Esophagus squamous epithelium (tissue), 5 donors: ENCODE data around the gene CLDN4. TPM values are rescaled to one million over a fixed set of nuclear protein-coding genes. Genes with fewer than 3 reads are reported as not detected.
A peak's percentile ranks its signal among the peaks of the same experiment; 100 is the strongest.

Experiments used
- DNase-seq: peaks from one replicate; lab custom pipeline; 2025; lab: John Stamatoyannopoulos, UW
- H3K27ac ChIP-seq, 4 donors: fragments of 200-600 bp; sonication (generic); one replicate each; pipeline ENCODE4 v1.5.1; 2016 to 2019; ENCODE audit warnings: mild to moderate bottlenecking in 1 of 4
- H3K27me3 ChIP-seq, 4 donors: fragments of 200-600 bp; sonication (generic); 1 replicate in 3 of 4; 2 replicates in 1 of 4; pipeline versions ENCODE4 v1.5.1 to v1.6.0; 2017 to 2021; ENCODE audit warnings: antibody characterized with exemption in 1 of 4
- H3K36me3 ChIP-seq, 3 donors: fragments of 200-600 bp; sonication (generic); one replicate each; pipeline ENCODE4 v1.5.1; 2016 to 2019
- H3K4me1 ChIP-seq, 3 donors: fragments of 200-600 bp; sonication (generic); one replicate each; pipeline ENCODE4 v1.5.1; 2017 to 2019
- H3K4me3 ChIP-seq, 4 donors: fragments of 200-600 bp; sonication (generic); 1 replicate in 3 of 4; 2 replicates in 1 of 4; pipeline ENCODE4 v1.5.1; 2016 to 2019; ENCODE audit warnings: mild to moderate bottlenecking in 2 of 4, moderate library complexity in 1 of 4
- H3K9me3 ChIP-seq, 3 donors: fragments of 200-600 bp; sonication (generic); one replicate each; pipeline ENCODE4 v1.5.1; 2016 to 2019
- CTCF ChIP-seq, 6 experiments: fragments of 450-650 bp in 4 of 6; fragments of 200-600 bp in 2 of 6; sonication (generic) in 2 of 6; IDR thresholded peaks; one replicate each; pipeline ENCODE4 v1.5.1; 2016 to 2019; ENCODE audit warnings: antibody characterized with exemption in 6 of 6, mild to moderate bottlenecking in 4 of 6, moderate library complexity in 4 of 6
- POLR2A ChIP-seq, 4 donors: fragments of 450-650 bp; IDR thresholded peaks; one replicate each; pipeline ENCODE4 v1.6.1; 2017; ENCODE audit warnings: antibody characterized with exemption in 4 of 4, mild to moderate bottlenecking in 4 of 4, moderate library complexity in 3 of 4
- WGBS, 2 donors: methylation state at CpG; one replicate each; pipeline ENCODE4 v1.1.5; 2018; 5-methylcytosine and 5-hydroxymethylcytosine counted together
- intact Hi-C: fragments of 100-400 bp; cut with DNase I; formaldehyde crosslinking; loops from one replicate; pipeline ENCODE4 v1.15.0; 2022
- total RNA-seq, 4 donors: library from RNA; depleted of rRNA; stranded (reverse); fragments of >200 nt; gene quantifications; one replicate each; pipeline ENCODE4 v1.1.0, GENCODE V29; 2016
- donor health status: DM: yes; HTN: yes; CAD: no.

Gene CLDN4
- total RNA-seq, 4 donors from 2014 or later, result 99.4 to 436 (median 200) TPM

- WGBS, 2 donors, result no CpG with 5 or more reads among the region's 20 CpGs
- Histone ChIP-seq H3K27ac (peak overlapping the region in 2 of 4 donors; percentile 52 to 58), H3K36me3 (no peaks in the 10 kb centered on the region), H3K4me3 (no peak overlapping the region), H3K27me3 (no peaks in the 10 kb centered on the region), H3K9me3 (no peaks in the 10 kb centered on the region), H3K4me1 (peaks cover 8 to 39% (median 27%) of the 10 kb centered on the region in 3 donors)
- no peak for DNase-seq
- intact Hi-C loops, result no loop called here
- TF ChIP-seq POLR2A (IDR thresholded peaks at IDR 0.05) (no peak), CTCF (IDR thresholded peaks at IDR 0.05) (no peak)
These were observed 40.6 kb downstream of the CLDN4 start for GRCh38 chr7:73871163-73872011.

GRCh38 chr7:73872056-73872908 is 41.5 kb downstream of the CLDN4 start:
- H3K4me3 ChIP-seq, result no peak overlapping the region
- no peak for DNase-seq
- intact Hi-C loops, result no loop called here
- 74 to 75% methylated on average over 3 to 6 of the region's 13 CpGs for WGBS, 2 donors
- no peaks in the 10 kb centered on the region for H3K36me3 ChIP-seq
- peaks cover 8 to 39% (median 27%) of the 10 kb centered on the region in 3 donors for H3K4me1 ChIP-seq
- H3K27ac ChIP-seq, result peak overlapping the region in 2 of 4 donors; percentile 52 to 58
- H3K9me3 ChIP-seq, result no peaks in the 10 kb centered on the region
- TF ChIP-seq POLR2A (IDR thresholded peaks at IDR 0.05) (no peak), CTCF (IDR thresholded peaks at IDR 0.05) (no peak)
- peaks cover 0 to 4% (median 0%) of the 10 kb centered on the region in 4 donors for H3K27me3 ChIP-seq

- 100% methylated on average over 1 to 3 of the region's 8 CpGs for WGBS, 2 donors
- Histone ChIP-seq H3K36me3 (no peaks in the 10 kb centered on the region), H3K4me1 (peaks cover 12 to 38% (median 35%) of the 10 kb centered on the region in 3 donors), H3K27me3 (peaks cover 0 to 29% (median 0%) of the 10 kb centered on the region in 4 donors), H3K9me3 (no peaks in the 10 kb centered on the region), H3K27ac (no peak overlapping the region), H3K4me3 (no peak overlapping the region)
- intact Hi-C loops, result no loop called here
- DNase-seq, result no peak
- TF ChIP-seq CTCF (IDR thresholded peaks at IDR 0.05) (no peak), POLR2A (IDR thresholded peaks at IDR 0.05) (no peak)
These were observed 45.6 kb downstream of the CLDN4 start for GRCh38 chr7:73876361-73876760.

- TF ChIP-seq CTCF (IDR thresholded peaks at IDR 0.05), result no peak
- no peak for TF ChIP-seq POLR2A (IDR thresholded peaks at IDR 0.05)
- 67 to 76% methylated on average over 3 to 7 of the region's 12 CpGs for WGBS, 2 donors
- Histone ChIP-seq H3K4me1 (peaks cover 16 to 38% (median 35%) of the 10 kb centered on the region in 3 donors), H3K4me3 (no peak overlapping the region), H3K9me3 (no peaks in the 10 kb centered on the region), H3K27ac (no peak overlapping the region), H3K27me3 (peaks cover 0 to 35% (median 0%) of the 10 kb centered on the region in 4 donors), H3K36me3 (no peaks in the 10 kb centered on the region)
- intact Hi-C loops, result no loop called here
- DNase-seq, result no peak
These were observed 46.2 kb downstream of the CLDN4 start for GRCh38 chr7:73876973-73877372.
